ENCODE measurements around the gene SLC16A12.

DNA sequence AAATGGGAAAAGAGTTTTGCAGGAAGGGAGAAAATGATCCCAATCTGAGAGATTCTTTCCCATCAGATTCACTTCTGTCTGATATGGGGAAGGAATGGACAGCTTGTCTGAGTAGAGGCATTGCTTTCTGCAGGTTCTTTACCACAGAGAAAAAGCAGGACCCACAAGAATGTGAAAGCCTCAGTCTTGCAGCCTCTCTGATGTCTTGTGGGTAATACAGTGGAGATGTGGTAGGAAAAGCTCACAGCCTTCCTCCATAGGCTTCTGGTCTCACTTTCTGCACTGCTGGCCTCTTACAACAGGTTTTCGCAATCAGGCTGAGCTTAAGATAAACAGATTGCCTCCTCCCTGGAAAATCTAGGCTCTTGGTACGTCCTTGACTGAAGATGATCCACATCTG lies 142.4 kb downstream of the SLC16A12 start:
- TF ChIP-seq, protein P1, sequence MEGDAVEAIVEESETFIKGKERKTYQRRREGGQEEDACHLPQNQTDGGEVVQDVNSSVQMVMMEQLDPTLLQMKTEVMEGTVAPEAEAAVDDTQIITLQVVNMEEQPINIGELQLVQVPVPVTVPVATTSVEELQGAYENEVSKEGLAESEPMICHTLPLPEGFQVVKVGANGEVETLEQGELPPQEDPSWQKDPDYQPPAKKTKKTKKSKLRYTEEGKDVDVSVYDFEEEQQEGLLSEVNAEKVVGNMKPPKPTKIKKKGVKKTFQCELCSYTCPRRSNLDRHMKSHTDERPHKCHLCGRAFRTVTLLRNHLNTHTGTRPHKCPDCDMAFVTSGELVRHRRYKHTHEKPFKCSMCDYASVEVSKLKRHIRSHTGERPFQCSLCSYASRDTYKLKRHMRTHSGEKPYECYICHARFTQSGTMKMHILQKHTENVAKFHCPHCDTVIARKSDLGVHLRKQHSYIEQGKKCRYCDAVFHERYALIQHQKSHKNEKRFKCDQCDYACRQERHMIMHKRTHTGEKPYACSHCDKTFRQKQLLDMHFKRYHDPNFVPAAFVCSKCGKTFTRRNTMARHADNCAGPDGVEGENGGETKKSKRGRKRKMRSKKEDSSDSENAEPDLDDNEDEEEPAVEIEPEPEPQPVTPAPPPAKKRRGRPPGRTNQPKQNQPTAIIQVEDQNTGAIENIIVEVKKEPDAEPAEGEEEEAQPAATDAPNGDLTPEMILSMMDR (IDR thresholded peaks at IDR 0.05) = no peak
- peak in 1 of 2 donors; percentile 7 for TF ChIP-seq POLR2A (IDR thresholded peaks at IDR 0.05)
